K562 (cell line): ENCODE results near the gene ZNF302. TPM values are rescaled to one million over a fixed set of nuclear protein-coding genes. Genes with fewer than 3 reads are reported as not detected.

ENCODE experiments used
- ATAC-seq: fragments of 200-7000 bp; cut with Tn5 transposase; 3 replicates; pipeline ENCODE4 v1.9.1; 2020; ENCODE audit warnings: moderate library complexity
- BruUV-seq: library from RNA; stranded (reverse); fragments of 400-500 nt; replicated peaks from 2 replicates; lab custom pipeline; 2021; lab: Mats Ljungman, UMichigan
- CTCF ChIA-PET: fragments of 300-600 bp; formaldehyde crosslinking; extraction: SDS; loops from one replicate; lab custom pipeline; 2021; ENCODE audit warnings: low intra/inter-chr PET ratio; lab: Yijun Ruan, JAX
- POLR2A ChIA-PET: fragments of 300-600, 350-650 bp; sonication (Branson Sonifier 250); formaldehyde crosslinking; extraction: SDS; loops from one replicate; lab custom pipeline; 2021; ENCODE audit warnings: antibody characterized with exemption, inconsistent platforms; lab: Yijun Ruan, JAX
- DNase-seq, 4 experiments: peaks; one replicate each; pipeline versions ENCODE4 v3.0.0 to v3.0.0-alpha.2; 2011 to 2018; ENCODE audit warnings: low spot score in 3 of 4, mixed read lengths in 3 of 4; ENCODE audit errors: extremely low read depth in 1 of 4
- FAIRE-seq: peaks from 2 replicates; lab custom pipeline; 2011; peaks lifted over from hg19 to GRCh38; lab: Jason Lieb, UNC
- H2AFZ ChIP-seq: 2 replicates; pipeline ENCODE4 v1.6.0; 2011; ENCODE audit warnings: low read depth, low read length, control low read depth, inconsistent platforms
- H3K27ac ChIP-seq: fragments of 200-600 bp; 3 replicates; pipeline ENCODE4 v1.8.0; 2011; ENCODE audit warnings: low read depth, mild to moderate bottlenecking, control low read depth, inconsistent platforms, low read length, moderate library complexity, mixed read lengths; ENCODE audit errors: extremely low read depth
- H3K27me3 ChIP-seq, 2 experiments: fragments of 300-600 bp in 1 of 2; 2 replicates in 1 of 2; 3 replicates in 1 of 2; pipeline versions ENCODE4 v1.6.0 to v1.8.0; 2011; ENCODE audit warnings: inconsistent platforms in 2 of 2, low read length in 2 of 2, mild to moderate bottlenecking in 1 of 2, mixed read lengths in 1 of 2, moderate library complexity in 1 of 2; ENCODE audit not compliant: control insufficient read depth in 2 of 2, insufficient read depth in 2 of 2
- H3K36me3 ChIP-seq: fragments of 300-600 bp; 3 replicates; pipeline ENCODE4 v1.8.0; 2011; ENCODE audit warnings: mild to moderate bottlenecking, low read length, inconsistent platforms; ENCODE audit not compliant: control insufficient read depth, insufficient read depth
- H3K4me1 ChIP-seq, 2 experiments: fragments of 200-600 bp in 1 of 2; replicated peaks in 1 of 2; 2 replicates in 1 of 2; 3 replicates in 1 of 2; pipeline versions ENCODE4 v1.5.1 to v1.8.0; 2011; ENCODE audit warnings: inconsistent platforms in 2 of 2, low read length in 2 of 2, mild to moderate bottlenecking in 1 of 2, mixed read lengths in 1 of 2, moderate library complexity in 1 of 2; ENCODE audit not compliant: control insufficient read depth in 2 of 2, insufficient read depth in 2 of 2
- H3K4me2 ChIP-seq: 2 replicates; pipeline ENCODE4 v1.6.1; 2011; ENCODE audit warnings: low read length, control low read depth, inconsistent platforms, mixed read lengths; ENCODE audit not compliant: insufficient read depth
- H3K4me3 ChIP-seq: fragments of 200-600 bp; sonication (generic), shearing (Covaris generic); 2 replicates; pipeline ENCODE4 v1.5.1; 2016; ENCODE audit warnings: control low read depth, inconsistent platforms
- H3K79me2 ChIP-seq: fragments of 200-600 bp; 3 replicates; pipeline ENCODE4 v1.8.0; 2011; ENCODE audit warnings: low read length, inconsistent platforms; ENCODE audit not compliant: control insufficient read depth, insufficient read depth
- H3K9ac ChIP-seq, 2 experiments: 2 replicates each; pipeline versions ENCODE4 v1.6.0 to v1.6.1; 2011; ENCODE audit warnings: low read depth in 2 of 2, low read length in 2 of 2, control low read depth in 1 of 2, inconsistent platforms in 1 of 2, mild to moderate bottlenecking in 1 of 2, mixed read lengths in 1 of 2; ENCODE audit not compliant: insufficient read depth in 1 of 2
- H3K9me1 ChIP-seq: one replicate; pipeline ENCODE4 v1.6.0; 2011; ENCODE audit warnings: inconsistent platforms, mild to moderate bottlenecking, low read length, moderate library complexity; ENCODE audit not compliant: control insufficient read depth, insufficient read depth
- H3K9me3 ChIP-seq: replicated peaks from 2 replicates; pipeline ENCODE4 v1.5.1; 2011; ENCODE audit warnings: low read depth, low read length, inconsistent platforms; ENCODE audit not compliant: control insufficient read depth, insufficient read depth
- H4K20me1 ChIP-seq: replicated peaks from 2 replicates; pipeline ENCODE4 v1.6.1; 2011; ENCODE audit warnings: low read length, inconsistent platforms, mixed read lengths; ENCODE audit not compliant: control insufficient read depth, insufficient read depth
- CC2D1A ChIP-seq: fragments of 450-650 bp; IDR thresholded peaks from 2 replicates; pipeline ENCODE4 v1.6.1; 2017; ENCODE audit warnings: mild to moderate bottlenecking
- HOXB6 ChIP-seq: fragments of 250-450 bp; sonication (Bioruptor Pico); IDR thresholded peaks from 2 replicates; pipeline ENCODE4 v1.5.1; 2022; ENCODE audit warnings: mild to moderate bottlenecking, borderline replicate concordance
- KAT2B ChIP-seq: IDR thresholded peaks from one replicate; pipeline ENCODE4 v1.6.1; 2012; ENCODE audit warnings: low read depth, mild to moderate bottlenecking, control low read depth, inconsistent platforms, low read length, moderate library complexity
- L3MBTL2 ChIP-seq: fragments of 450-650 bp; IDR thresholded peaks from 2 replicates; pipeline ENCODE4 v1.6.1; 2016; ENCODE audit warnings: mild to moderate bottlenecking, moderate library complexity
- NCOA1 ChIP-seq: fragments of 450-650 bp; IDR thresholded peaks from 2 replicates; pipeline ENCODE4 v1.6.1; 2016; ENCODE audit warnings: low read depth
- YY1 ChIP-seq, 3 experiments: IDR thresholded peaks; 2 replicates each; pipeline ENCODE4 v1.6.1; 2011; ENCODE audit warnings: low read length in 2 of 3, mild to moderate bottlenecking in 2 of 3, moderate library complexity in 2 of 3, borderline replicate concordance in 1 of 3, control low read depth in 1 of 3, low read depth in 1 of 3; ENCODE audit not compliant: insufficient read depth in 3 of 3, insufficient replicate concordance in 2 of 3, control insufficient read depth in 1 of 3, insufficient read length in 1 of 3; ENCODE audit errors: extremely low read depth in 1 of 3
- ZKSCAN3 ChIP-seq: fragments of 250-450 bp; sonication (Bioruptor Pico); IDR thresholded peaks from 2 replicates; pipeline ENCODE4 v1.4.0; 2020
- WGBS: fragments of 100-300 bp; shearing (Covaris generic); methylation state at CpG from one replicate; pipeline ENCODE4 v1.1.6; 2016; ENCODE audit warnings: low coverage, mixed read lengths; ENCODE audit not compliant: insufficient coverage; ENCODE audit errors: missing lambda C conversion rate; 5-methylcytosine and 5-hydroxymethylcytosine counted together
- in situ Hi-C: fragments of 300-500 bp; cut with MboI; formaldehyde crosslinking; loops from 4 replicates; pipeline ENCODE4 v1.15.0; 2018; ENCODE audit warnings: inconsistent platforms, mixed read lengths
- intact Hi-C: fragments of 100-400 bp; cut with micrococcal nuclease; formaldehyde crosslinking; loops from 2 replicates; pipeline ENCODE4 v1.14.2; 2022
- polyA plus RNA-seq, 8 experiments: library from polyadenylated mRNA; depleted of rRNA in 4 of 8; stranded (reverse) in 5 of 8; unstranded in 3 of 8; fragments of >200 nt; fragmentation: Nextera tagmentation in 2 of 8; fragmentation: Illumina TruSeq in 1 of 8; extraction: Ambion mirVana in 2 of 8; extraction: Trizol in 1 of 8; gene quantifications; 2 replicates each; pipeline versions ENCODE4 v1.2.1 to v1.2.3, GENCODE V29; 2011 to 2014; ENCODE audit warnings: inconsistent platforms in 1 of 8, missing spikeins in 1 of 8
- total RNA-seq, 7 experiments: library from RNA; depleted of rRNA in 6 of 7; stranded (reverse); fragments of >200 nt in 6 of 7; fragmentation: Illumina TruSeq in 2 of 7; extraction: Trizol in 2 of 7; gene quantifications; 2 replicates each; pipeline versions ENCODE4 v1.2.1 to v1.2.3, GENCODE V29; 2011 to 2021; ENCODE audit warnings: low replicate concordance in 1 of 7

The ZNF302 gene
- total and polyA plus RNA-seq, 9 of the 15 experiments (the other 6 are each of a cell fraction or from before 2014, with no cell fraction given): 0.08 to 1.0 (median 0.27) TPM; not detected in 1

GRCh38 chr19:34642241-34642640, 35.2 kb upstream of the ZNF302 start:
- ChIA-PET CTCF (no interaction called here), POLR2A (no interaction called here)
- Histone ChIP-seq H3K4me2 (no peak overlapping the region), H3K79me2 (no peaks in the 10 kb centered on the region), H3K4me1 (no peaks in the 10 kb centered on the region), H3K9me1 (no peaks in the 10 kb centered on the region), H3K9ac (no peak overlapping the region), H3K9me3 (no peaks in the 10 kb centered on the region), H2AFZ (no peak overlapping the region), H3K36me3 (no peaks in the 10 kb centered on the region)
- no peak for DNase-seq
- intact Hi-C loops: no loop called here
- ATAC-seq: no peak
- FAIRE-seq: no peak
- 3% methylated on average over 4 of the region's 4 CpGs for WGBS
- in situ Hi-C loops: no loop called here
- no TSS peak for BruUV-seq
- no peak for TF ChIP-seq NCOA1
- no peak for TF ChIP-seq YY1 (IDR thresholded peaks at IDR 0.05; ENCODE audit: borderline replicate concordance in 1 of 3, control insufficient read depth in 1 of 3, extremely low read depth in 1 of 3, insufficient read depth in 3 of 3, insufficient read length in 1 of 3, insufficient replicate concordance in 2 of 3, low read depth in 1 of 3, low read length in 2 of 3)
- no peak for TF ChIP-seq HOXB6 (CRISPR knock-in tag)
- TF ChIP-seq, all 486 proteins: peak for 0
- peaks cover 0 to 21% of the 10 kb centered on the region in 2 experiments; a peak in 2 of 5 replicates for H3K27me3 ChIP-seq
- no peak overlapping the region for H3K4me3 ChIP-seq
- no peak overlapping the region for H3K27ac ChIP-seq
- 0 out of 2 replicates have a peak, but pooled peaks cover 3% of the 10 kb centered on the region for H4K20me1 ChIP-seq

DNA sequence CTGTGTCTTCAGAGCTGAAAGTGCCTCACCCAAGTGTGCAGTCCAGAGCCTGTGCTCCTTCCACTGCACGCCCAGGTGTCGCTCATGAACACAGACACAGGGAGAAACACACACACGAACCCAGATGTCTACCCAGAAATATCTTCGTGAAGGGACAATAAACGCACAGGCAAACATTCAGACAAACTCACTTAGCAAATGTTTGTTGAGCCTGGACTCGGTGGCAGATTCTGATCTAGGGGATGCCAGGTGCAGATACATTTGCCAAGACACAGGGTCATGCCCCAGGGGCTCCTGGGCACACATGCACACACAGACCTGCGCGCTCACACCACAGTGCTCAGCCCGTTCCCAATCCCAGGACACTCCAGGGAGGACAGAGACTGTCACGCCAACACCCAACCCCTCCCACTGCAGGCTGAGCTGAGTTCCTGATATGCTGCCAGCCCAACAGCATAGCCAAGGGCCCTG, 32.5 kb upstream of the ZNF302 start:
- no peak for DNase-seq
- no peak for TF ChIP-seq ZKSCAN3
- no peak for TF ChIP-seq CC2D1A
- TF ChIP-seq KAT2B: no peak
- TF ChIP-seq L3MBTL2: no peak

More for the DNA sequence above, 32.5 kb upstream of the ZNF302 start:
- intact Hi-C loops (no loop called here), in situ Hi-C loops (no loop called here)
- WGBS: under 1% methylated on average over 10 of the region's 10 CpGs
- Histone ChIP-seq H2AFZ (no peak overlapping the region), H4K20me1 (0 out of 2 replicates have a peak, but pooled peaks cover 3% of the 10 kb centered on the region), H3K9me1 (no peaks in the 10 kb centered on the region), H3K36me3 (no peaks in the 10 kb centered on the region), H3K9ac (no peak overlapping the region), H3K4me3 (no peak overlapping the region), H3K4me2 (no peak overlapping the region), H3K27ac (no peak overlapping the region), H3K27me3 (peaks cover 0 to 30% of the 10 kb centered on the region in 2 experiments; a peak in 2 of 5 replicates), H3K4me1 (no peaks in the 10 kb centered on the region), H3K9me3 (no peaks in the 10 kb centered on the region), H3K79me2 (no peaks in the 10 kb centered on the region)
- FAIRE-seq (no peak), ATAC-seq (no peak)
- ChIA-PET CTCF (no interaction called here), POLR2A (no interaction called here)
- BruUV-seq: no TSS peak
